ENCODE data around the gene ZNF200. TPM values are rescaled to one million over a fixed set of nuclear protein-coding genes. Genes with fewer than 3 reads are reported as not detected.

The ZNF200 gene
- total RNA-seq, 4 donors from 2014 or later = 5.2 to 10.2 (median 9.1) TPM

DNA sequence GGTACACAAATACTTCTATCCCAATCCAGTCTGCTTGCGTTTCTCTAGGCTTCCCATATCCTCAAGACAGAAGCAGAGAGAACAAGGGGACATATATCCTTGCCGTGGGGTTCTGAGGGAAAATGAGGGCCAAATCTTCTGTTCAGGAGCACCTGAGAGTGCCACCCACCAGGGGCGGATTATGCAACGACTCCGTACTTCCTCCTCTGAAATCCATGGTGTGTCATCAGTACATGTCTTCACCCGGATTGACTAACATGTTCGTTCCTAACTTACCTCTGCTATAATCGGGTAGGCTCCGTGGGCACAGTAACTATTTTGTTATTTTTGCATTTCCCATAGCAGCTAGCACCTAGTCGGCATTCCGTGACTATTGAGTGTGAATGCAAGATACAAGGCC is 7.8 kb upstream of the ZNF200 start:
- no peak overlapping the region for H3K27ac ChIP-seq
- H3K4me3 ChIP-seq = no peak overlapping the region
- no peak for DNase-seq (ENCODE audit: low spot score in 2 of 2)
- no peaks in the 10 kb centered on the region for H3K27me3 ChIP-seq
- H3K9me3 ChIP-seq = no peaks in the 10 kb centered on the region
- 77% methylated on average over 11 of the region's 11 CpGs for WGBS, 2 donors
- no peaks in the 10 kb centered on the region for H3K36me3 ChIP-seq
- H3K4me1 ChIP-seq = no peaks in the 10 kb centered on the region
- TF ChIP-seq POLR2A (IDR thresholded peaks at IDR 0.05) (no peak), EP300 (IDR thresholded peaks at IDR 0.05) (no peak)
- TF ChIP-seq, protein P1, sequence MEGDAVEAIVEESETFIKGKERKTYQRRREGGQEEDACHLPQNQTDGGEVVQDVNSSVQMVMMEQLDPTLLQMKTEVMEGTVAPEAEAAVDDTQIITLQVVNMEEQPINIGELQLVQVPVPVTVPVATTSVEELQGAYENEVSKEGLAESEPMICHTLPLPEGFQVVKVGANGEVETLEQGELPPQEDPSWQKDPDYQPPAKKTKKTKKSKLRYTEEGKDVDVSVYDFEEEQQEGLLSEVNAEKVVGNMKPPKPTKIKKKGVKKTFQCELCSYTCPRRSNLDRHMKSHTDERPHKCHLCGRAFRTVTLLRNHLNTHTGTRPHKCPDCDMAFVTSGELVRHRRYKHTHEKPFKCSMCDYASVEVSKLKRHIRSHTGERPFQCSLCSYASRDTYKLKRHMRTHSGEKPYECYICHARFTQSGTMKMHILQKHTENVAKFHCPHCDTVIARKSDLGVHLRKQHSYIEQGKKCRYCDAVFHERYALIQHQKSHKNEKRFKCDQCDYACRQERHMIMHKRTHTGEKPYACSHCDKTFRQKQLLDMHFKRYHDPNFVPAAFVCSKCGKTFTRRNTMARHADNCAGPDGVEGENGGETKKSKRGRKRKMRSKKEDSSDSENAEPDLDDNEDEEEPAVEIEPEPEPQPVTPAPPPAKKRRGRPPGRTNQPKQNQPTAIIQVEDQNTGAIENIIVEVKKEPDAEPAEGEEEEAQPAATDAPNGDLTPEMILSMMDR (IDR thresholded peaks at IDR 0.05) = no peak

DNA sequence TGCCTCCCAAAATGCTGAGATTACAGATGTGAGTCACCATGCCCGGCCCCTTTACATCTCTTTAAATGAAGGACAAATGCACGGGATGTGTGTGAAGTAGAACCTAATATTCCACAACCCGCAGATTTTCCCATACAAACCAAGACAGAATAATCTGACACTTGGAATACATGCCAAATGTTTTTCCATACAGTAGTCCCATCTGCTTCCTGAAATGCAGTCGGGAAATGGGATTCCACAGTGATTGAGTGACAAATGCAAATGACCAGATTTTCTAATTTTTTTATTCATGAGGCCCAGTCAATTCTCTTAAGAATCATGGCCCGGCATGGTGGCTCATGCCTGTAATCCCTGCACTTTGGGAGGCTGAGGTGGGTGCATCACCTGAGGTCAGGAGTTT is 6.8 kb upstream of the ZNF200 start:
- TF ChIP-seq, protein P1 (IDR thresholded peaks at IDR 0.05) = no peak
- TF ChIP-seq EP300 (IDR thresholded peaks at IDR 0.05) (no peak), POLR2A (IDR thresholded peaks at IDR 0.05) (no peak)
- Histone ChIP-seq H3K4me1 (no peaks in the 10 kb centered on the region), H3K27ac (no peak overlapping the region), H3K27me3 (no peaks in the 10 kb centered on the region), H3K9me3 (no peaks in the 10 kb centered on the region), H3K4me3 (no peak overlapping the region), H3K36me3 (no peaks in the 10 kb centered on the region)
- no peak for DNase-seq (ENCODE audit: low spot score in 2 of 2)
- WGBS, 2 donors = 64 to 67% methylated on average over 5 of the region's 5 CpGs

DNA sequence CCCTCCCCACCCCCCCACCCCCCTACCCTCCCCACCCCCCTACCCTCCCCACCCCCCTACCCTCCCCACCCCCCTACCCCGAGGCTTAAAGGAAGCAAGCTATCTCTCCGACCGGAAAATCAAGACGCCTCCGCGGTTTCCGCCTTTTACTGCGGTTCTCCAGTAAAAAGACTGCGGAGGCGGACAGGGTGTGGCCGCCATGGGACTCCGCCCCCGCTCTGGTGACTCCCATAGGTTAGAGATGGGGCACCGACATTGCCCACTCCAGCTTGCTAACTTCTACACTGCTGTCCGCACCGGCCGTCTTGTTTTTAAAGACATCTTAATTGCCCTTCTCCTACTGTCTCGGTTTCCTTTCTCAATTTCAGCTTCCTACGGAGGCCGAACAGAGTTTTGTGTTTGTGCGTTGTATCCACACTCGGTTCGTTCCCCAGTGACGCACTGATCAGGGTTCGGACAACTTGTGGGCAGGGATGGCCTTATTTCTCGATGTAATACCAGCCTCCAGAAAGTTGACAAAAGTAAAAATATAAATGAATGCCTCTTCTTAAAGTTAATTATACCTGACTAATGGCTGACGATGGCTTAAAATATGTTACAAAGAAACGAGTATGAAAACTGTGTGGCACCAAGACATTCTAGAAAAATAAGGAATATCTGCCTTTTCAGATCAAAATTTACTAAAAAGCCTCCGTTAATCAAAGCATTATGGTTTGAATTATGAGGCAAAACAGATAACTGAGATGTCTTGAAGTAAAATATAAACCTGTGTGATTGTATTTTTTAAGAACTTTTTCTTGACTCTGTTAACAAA is 1.1 kb upstream of the ZNF200 start:
- no peak overlapping the region for H3K27ac ChIP-seq
- no peak for DNase-seq (ENCODE audit: low spot score in 2 of 2)
- 85 to 90% methylated on average over 28 of the region's 29 CpGs for WGBS, 2 donors

DNA sequence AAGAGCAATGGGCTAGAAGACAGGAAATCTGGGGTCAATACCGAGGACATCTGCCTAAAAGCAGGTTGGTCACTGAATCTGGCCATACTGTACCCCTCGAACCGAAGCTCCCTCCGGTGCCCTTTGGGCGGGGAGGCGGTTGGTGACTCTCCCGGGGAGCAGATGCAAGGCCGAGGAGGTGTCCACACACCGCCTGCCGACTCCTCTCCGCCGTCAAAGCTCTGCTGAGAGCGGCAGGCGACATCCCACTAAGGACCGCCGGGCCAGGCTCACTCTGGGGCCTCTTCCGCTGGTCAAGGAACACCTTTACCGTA is 458 bp downstream of the ZNF200 start:
- 2% methylated on average over 15 to 18 of the region's 18 CpGs for WGBS, 2 donors
- Histone ChIP-seq H3K9me3 (peaks cover 0 to 26% (median 1%) of the 10 kb centered on the region in 4 donors), H3K4me1 (peaks cover 0 to 18% (median 13%) of the 10 kb centered on the region in 4 donors), H3K36me3 (peaks cover 0 to 37% (median 32%) of the 10 kb centered on the region in 3 donors), H3K4me3 (peak overlapping the region; percentile 61 to 98 (median 84)), H3K27me3 (no peaks in the 10 kb centered on the region), H3K27ac (peak overlapping the region; percentile 92 to 99 (median 97))
- DNase-seq (ENCODE audit: low spot score in 2 of 2) = no peak
- TF ChIP-seq EP300 (IDR thresholded peaks at IDR 0.05) (no peak), POLR2A (IDR thresholded peaks at IDR 0.05) (no peak)
- TF ChIP-seq, protein P1 (IDR thresholded peaks at IDR 0.05) = no peak

More for the DNA sequence above, 1.1 kb upstream of the ZNF200 start:
- H3K4me3 ChIP-seq = no peak overlapping the region
- H3K36me3 ChIP-seq = peaks cover 0 to 21% (median 18%) of the 10 kb centered on the region in 3 donors
- TF ChIP-seq, protein P1 (IDR thresholded peaks at IDR 0.05) = no peak
- no peak for TF ChIP-seq EP300 (IDR thresholded peaks at IDR 0.05)
- TF ChIP-seq POLR2A (IDR thresholded peaks at IDR 0.05) = no peak
- H3K27me3 ChIP-seq = no peaks in the 10 kb centered on the region
- peaks cover 0 to 18% (median 13%) of the 10 kb centered on the region in 4 donors for H3K4me1 ChIP-seq
- peaks cover 0 to 11% (median 1%) of the 10 kb centered on the region in 4 donors for H3K9me3 ChIP-seq

DNA sequence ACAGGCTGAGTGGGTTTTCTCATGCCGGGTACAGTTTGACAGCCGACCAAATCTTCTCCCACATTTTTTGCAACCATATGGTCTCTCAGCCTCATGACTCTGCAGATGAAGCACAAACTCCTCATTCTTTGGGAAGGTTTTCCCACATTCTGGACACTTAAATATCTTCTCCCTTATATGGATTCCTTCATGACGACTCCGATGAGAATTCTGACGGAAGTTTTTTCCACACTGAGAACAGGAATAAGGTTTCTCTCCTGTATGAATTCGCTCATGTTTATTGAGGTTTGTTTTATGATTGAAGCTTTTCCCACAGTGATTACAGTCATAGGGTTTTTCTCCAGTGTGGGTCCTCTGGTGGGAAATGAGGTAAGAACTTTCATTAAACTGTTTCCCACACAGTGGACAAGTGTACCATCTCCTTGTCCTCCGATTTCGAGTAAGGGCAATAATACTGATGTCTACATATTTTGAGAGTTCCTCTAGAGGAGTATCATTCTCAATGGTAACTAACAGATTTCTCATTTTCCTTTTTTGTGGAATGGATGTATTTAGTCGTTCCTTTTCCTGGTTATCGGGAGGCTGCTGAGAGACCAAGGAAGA is 10.9 kb downstream of the ZNF200 start:
- no peak overlapping the region for H3K4me3 ChIP-seq
- peaks cover 13 to 99% (median 39%) of the 10 kb centered on the region in 4 donors for H3K9me3 ChIP-seq
- no peak for DNase-seq (ENCODE audit: low spot score in 2 of 2)
- no peaks in the 10 kb centered on the region for H3K27me3 ChIP-seq
- TF ChIP-seq EP300 (IDR thresholded peaks at IDR 0.05) (no peak), POLR2A (IDR thresholded peaks at IDR 0.05) (no peak)
- TF ChIP-seq, protein P1 (IDR thresholded peaks at IDR 0.05) = no peak
- H3K27ac ChIP-seq = no peak overlapping the region
- H3K4me1 ChIP-seq = no peaks in the 10 kb centered on the region
- WGBS, 2 donors = 97 to 98% methylated on average over 10 of the region's 10 CpGs
- H3K36me3 ChIP-seq = peaks cover 7 to 79% (median 31%) of the 10 kb centered on the region in 3 donors
